HepG2 (cell line): ENCODE data around the gene GPBAR1. TPM values are rescaled to one million over a fixed set of nuclear protein-coding genes. Genes with fewer than 3 reads are reported as not detected.

Source experiments
- BCLAF1 ChIP-seq: fragments of 450-650 bp; IDR thresholded peaks from 2 replicates; pipeline ENCODE4 v1.6.1; 2017; ENCODE audit warnings: mild to moderate bottlenecking
- DRAP1 ChIP-seq: IDR thresholded peaks from 2 replicates; pipeline ENCODE4 v1.6.1; 2016; ENCODE audit warnings: missing genetic modification reagents, missing compliant biosample characterization
- E2F5 ChIP-seq: sonication (generic); formaldehyde crosslinking; conservative IDR thresholded peaks from 2 replicates; pipeline ENCODE4 v1.4.0; 2020; ENCODE audit warnings: missing genetic modification reagents
- EEA1 ChIP-seq: sonication (generic); formaldehyde crosslinking; IDR thresholded peaks from 2 replicates; pipeline ENCODE4 v1.5.1; 2020; ENCODE audit warnings: mild to moderate bottlenecking, missing genetic modification reagents, borderline replicate concordance
- ERF ChIP-seq: IDR thresholded peaks from 2 replicates; pipeline ENCODE4 v1.6.1; 2018; ENCODE audit warnings: missing biosample characterization, missing genetic modification reagents
- GATAD1 ChIP-seq: IDR thresholded peaks from 2 replicates; pipeline ENCODE4 v1.6.1; 2016; ENCODE audit warnings: missing genetic modification reagents, missing compliant biosample characterization
- MXI1 ChIP-seq: IDR thresholded peaks from 3 replicates; pipeline ENCODE4 v1.6.1; 2012; ENCODE audit warnings: low read depth, low read length, inconsistent platforms, borderline replicate concordance
- NFKBIZ ChIP-seq: IDR thresholded peaks from 2 replicates; pipeline ENCODE4 v1.6.1; 2018; ENCODE audit warnings: missing genetic modification reagents, missing compliant biosample characterization
- PAWR ChIP-seq: sonication (generic); formaldehyde crosslinking; IDR thresholded peaks from 2 replicates; pipeline ENCODE4 v1.4.0; 2020; ENCODE audit warnings: missing genetic modification reagents, mild to moderate bottlenecking, borderline replicate concordance
- RBFOX2 ChIP-seq: fragments of 200-400 bp; formaldehyde crosslinking; IDR thresholded peaks from 2 replicates; pipeline ENCODE4 v1.6.1; 2017; ENCODE audit warnings: low read depth, mild to moderate bottlenecking, low read length
- TERF1 ChIP-seq: sonication (generic); formaldehyde crosslinking; IDR thresholded peaks from 2 replicates; pipeline ENCODE4 v1.8.0; 2022; ENCODE audit warnings: mild to moderate bottlenecking, missing genetic modification reagents, moderate library complexity
- YEATS4 ChIP-seq: sonication (generic); formaldehyde crosslinking; IDR thresholded peaks from 2 replicates; pipeline ENCODE4 v1.4.0; 2020; ENCODE audit warnings: missing genetic modification reagents, borderline replicate concordance
- YY1 ChIP-seq: IDR thresholded peaks from 2 replicates; pipeline ENCODE4 v1.6.1; 2011; ENCODE audit warnings: low read length, low read depth, moderate library complexity, mild to moderate bottlenecking; ENCODE audit not compliant: insufficient read depth, insufficient replicate concordance
- ZBTB20 ChIP-seq: sonication (generic); formaldehyde crosslinking; IDR thresholded peaks from 2 replicates; pipeline ENCODE4 v1.8.1; 2023; ENCODE audit warnings: missing genetic modification reagents, low read depth, mild to moderate bottlenecking, borderline replicate concordance
- ZBTB25 ChIP-seq: IDR thresholded peaks from 2 replicates; pipeline ENCODE4 v1.6.1; 2018; ENCODE audit warnings: missing genetic modification reagents
- ZEB1 ChIP-seq: IDR thresholded peaks from 2 replicates; pipeline ENCODE4 v1.6.1; 2012; ENCODE audit warnings: mild to moderate bottlenecking, low read depth, inconsistent platforms; ENCODE audit not compliant: insufficient replicate concordance
- ZMAT5 ChIP-seq: sonication (generic); formaldehyde crosslinking; IDR thresholded peaks from 2 replicates; pipeline ENCODE4 v1.5.0; 2020; ENCODE audit warnings: mild to moderate bottlenecking, low read depth, missing genetic modification reagents, borderline replicate concordance
- ZNF468 ChIP-seq: sonication (generic); formaldehyde crosslinking; IDR thresholded peaks from 2 replicates; pipeline ENCODE4 v1.8.0; 2022; ENCODE audit warnings: mild to moderate bottlenecking, moderate library complexity, missing genetic modification reagents
- ZNF556 ChIP-seq: sonication (generic); formaldehyde crosslinking; IDR thresholded peaks from 2 replicates; pipeline ENCODE4 v1.4.0; 2020; ENCODE audit warnings: mild to moderate bottlenecking, missing genetic modification reagents, borderline replicate concordance
- ZNF562 ChIP-seq: sonication (generic); formaldehyde crosslinking; IDR thresholded peaks from 2 replicates; pipeline ENCODE4 v1.8.0; 2022; ENCODE audit warnings: missing genetic modification reagents, borderline replicate concordance
- ZNF672 ChIP-seq: sonication (generic); formaldehyde crosslinking; IDR thresholded peaks from 2 replicates; pipeline ENCODE4 v1.8.1; 2022; ENCODE audit warnings: missing genetic modification reagents
- ZNF790 ChIP-seq: sonication (generic); formaldehyde crosslinking; IDR thresholded peaks from 2 replicates; pipeline ENCODE4 v1.8.0; 2022; ENCODE audit warnings: missing genetic modification reagents, mild to moderate bottlenecking, borderline replicate concordance
- polyA plus RNA-seq, 8 experiments: library from polyadenylated mRNA; depleted of rRNA in 3 of 8; stranded (reverse) in 7 of 8; unstranded in 1 of 8; fragments of >200 nt; fragmentation: Illumina TruSeq in 4 of 8; extraction: Trizol in 4 of 8; gene quantifications; 2 replicates each; pipeline versions ENCODE4 v1.2.1 to v1.2.3, GENCODE V29; 2011 to 2016; ENCODE audit warnings: low read depth in 4 of 8, missing spikeins in 1 of 8, mixed read lengths in 1 of 8; ENCODE audit not compliant: insufficient read depth in 1 of 8
- total RNA-seq, 5 experiments: library from RNA; depleted of rRNA; stranded (reverse); fragments of >200 nt; fragmentation: Illumina TruSeq; extraction: Trizol; gene quantifications; 2 replicates each; pipeline ENCODE4 v1.2.3, GENCODE V29; 2016; ENCODE audit warnings: low read depth in 1 of 5

The GPBAR1 gene
- total and polyA plus RNA-seq, 2 of the 13 experiments (the other 11 are each of a cell fraction or from before 2014, with no cell fraction given): 0.05 to 0.09 TPM

- TF ChIP-seq E2F5 (CRISPR knock-in tag) (no peak), ERF (CRISPR knock-in tag) (no peak), NFKBIZ (CRISPR knock-in tag) (no peak), GATAD1 (CRISPR knock-in tag) (no peak), PAWR (CRISPR knock-in tag) (no peak), MXI1 (no peak), EEA1 (CRISPR knock-in tag) (no peak), ZNF562 (CRISPR knock-in tag) (no peak), BCLAF1 (no peak), TERF1 (CRISPR knock-in tag) (no peak), ZBTB20 (CRISPR knock-in tag) (peak; percentile 42; the same call in 1 of the 2 replicates), ZNF790 (CRISPR knock-in tag) (no peak; the same call in 1 of the 2 replicates), YEATS4 (peak; percentile 37; the same call in 1 of the 2 replicates), ZMAT5 (CRISPR knock-in tag) (no peak), ZNF672 (CRISPR knock-in tag) (no peak), ZBTB25 (CRISPR knock-in tag) (no peak), ZEB1 (no peak), ZNF556 (CRISPR knock-in tag) (no peak), ZNF468 (CRISPR knock-in tag) (peak; percentile 50; the same call in 1 of the 2 replicates), DRAP1 (CRISPR knock-in tag) (no peak), RBFOX2 (peak; percentile 84), YY1 (no peak)
Observed at GRCh38 chr2:218217360-218218267, 43.2 kb upstream of the GPBAR1 start (continued).
